HepG2 (cell line): ENCODE results near the gene LSMEM2. TPM values are rescaled to one million over a fixed set of nuclear protein-coding genes. Genes with fewer than 3 reads are reported as not detected.

Experiments used
- ATAD3A ChIP-seq: sonication (generic); formaldehyde crosslinking; IDR thresholded peaks from 2 replicates; pipeline ENCODE4 v1.4.0; 2020; ENCODE audit warnings: missing genetic modification reagents
- CBX5 ChIP-seq: sonication (generic); formaldehyde crosslinking; IDR thresholded peaks from 2 replicates; pipeline ENCODE4 v1.4.0; 2020; ENCODE audit warnings: missing genetic modification reagents, borderline replicate concordance
- CHD2 ChIP-seq: IDR thresholded peaks from 2 replicates; pipeline ENCODE4 v1.6.1; 2011; ENCODE audit warnings: low read depth, low read length, improper control_type of control experiment
- CREB3 ChIP-seq: sonication (generic); formaldehyde crosslinking; IDR thresholded peaks from 2 replicates; pipeline ENCODE4 v1.5.0; 2020; ENCODE audit warnings: missing genetic modification reagents
- CREM ChIP-seq, 2 experiments: sonication (generic) in 1 of 2; formaldehyde crosslinking in 1 of 2; IDR thresholded peaks; 2 replicates each; pipeline versions ENCODE4 v1.4.0 to v1.6.1; 2016 to 2020; ENCODE audit warnings: antibody characterized with exemption in 1 of 2, mild to moderate bottlenecking in 1 of 2, missing genetic modification reagents in 1 of 2
- EZH2 ChIP-seq: conservative IDR thresholded peaks from 2 replicates; pipeline ENCODE4 v1.6.1; 2012; ENCODE audit warnings: mild to moderate bottlenecking, low read depth, low read length, moderate library complexity
- MTF2 ChIP-seq: sonication (generic); formaldehyde crosslinking; IDR thresholded peaks from 2 replicates; pipeline ENCODE4 v1.5.0; 2020; ENCODE audit warnings: missing genetic modification reagents, borderline replicate concordance
- MXI1 ChIP-seq: IDR thresholded peaks from 3 replicates; pipeline ENCODE4 v1.6.1; 2012; ENCODE audit warnings: low read depth, low read length, inconsistent platforms, borderline replicate concordance
- NAIF1 ChIP-seq: sonication (generic); formaldehyde crosslinking; IDR thresholded peaks from 2 replicates; pipeline ENCODE4 v1.5.0; 2020; ENCODE audit warnings: mild to moderate bottlenecking, missing genetic modification reagents, borderline replicate concordance
- NFE2L2 ChIP-seq: fragments of 150-350 bp; IDR thresholded peaks from 2 replicates; pipeline ENCODE4 v1.6.1; 2014; ENCODE audit warnings: low read length
- TAF1 ChIP-seq: sonication (generic); formaldehyde crosslinking; IDR thresholded peaks from 2 replicates; pipeline ENCODE4 v1.4.0; 2020; ENCODE audit warnings: missing genetic modification reagents
- THAP9 ChIP-seq: sonication (generic); formaldehyde crosslinking; IDR thresholded peaks from 2 replicates; pipeline ENCODE4; 2020; ENCODE audit warnings: missing genetic modification reagents, mild to moderate bottlenecking, borderline replicate concordance
- ZBTB3 ChIP-seq: sonication (generic); formaldehyde crosslinking; IDR thresholded peaks from 2 replicates; pipeline ENCODE4 v1.4.0; 2020; ENCODE audit warnings: low read depth, mild to moderate bottlenecking, moderate library complexity, missing genetic modification reagents, borderline replicate concordance
- ZBTB44 ChIP-seq: sonication (generic); formaldehyde crosslinking; IDR thresholded peaks from 2 replicates; pipeline ENCODE4 v1.4.0; 2020; ENCODE audit warnings: missing genetic modification reagents
- ZFP36L2 ChIP-seq: sonication (generic); formaldehyde crosslinking; IDR thresholded peaks from 2 replicates; pipeline ENCODE4 v1.4.0; 2020; ENCODE audit warnings: missing genetic modification reagents
- ZNF20 ChIP-seq: sonication (generic); formaldehyde crosslinking; IDR thresholded peaks from 2 replicates; pipeline ENCODE4 v1.4.0; 2020; ENCODE audit warnings: mild to moderate bottlenecking, moderate library complexity, missing genetic modification reagents
- ZNF230 ChIP-seq: sonication (generic); formaldehyde crosslinking; IDR thresholded peaks from 2 replicates; pipeline ENCODE4 v1.4.0; 2020; ENCODE audit warnings: mild to moderate bottlenecking, missing genetic modification reagents
- ZNF446 ChIP-seq: sonication (generic); formaldehyde crosslinking; IDR thresholded peaks from 2 replicates; pipeline ENCODE4 v1.5.0; 2020; ENCODE audit warnings: mild to moderate bottlenecking, missing genetic modification reagents
- polyA plus RNA-seq, 8 experiments: library from polyadenylated mRNA; depleted of rRNA in 3 of 8; stranded (reverse) in 7 of 8; unstranded in 1 of 8; fragments of >200 nt; fragmentation: Illumina TruSeq in 4 of 8; extraction: Trizol in 4 of 8; gene quantifications; 2 replicates each; pipeline versions ENCODE4 v1.2.1 to v1.2.3, GENCODE V29; 2011 to 2016; ENCODE audit warnings: low read depth in 4 of 8, missing spikeins in 1 of 8, mixed read lengths in 1 of 8; ENCODE audit not compliant: insufficient read depth in 1 of 8
- total RNA-seq, 5 experiments: library from RNA; depleted of rRNA; stranded (reverse); fragments of >200 nt; fragmentation: Illumina TruSeq; extraction: Trizol; gene quantifications; 2 replicates each; pipeline ENCODE4 v1.2.3, GENCODE V29; 2016; ENCODE audit warnings: low read depth in 1 of 5
- TF ChIP-seq, protein P1 (sequence below): sonication (generic); formaldehyde crosslinking; IDR thresholded peaks from 2 replicates; pipeline ENCODE4 v1.5.1; 2020; ENCODE audit warnings: missing genetic modification reagents, mild to moderate bottlenecking, borderline replicate concordance
- TF ChIP-seq, protein P2 (sequence below): IDR thresholded peaks from 2 replicates; pipeline ENCODE4 v1.6.1; 2016; ENCODE audit warnings: missing genetic modification reagents, missing compliant biosample characterization
- TF ChIP-seq, protein P3 (sequence below): fragments of 450-650 bp; IDR thresholded peaks from 2 replicates; pipeline ENCODE4 v1.6.1; 2016

LSMEM2 gene
- total and polyA plus RNA-seq, 2 of the 13 experiments (the other 11 are each of a cell fraction or from before 2014, with no cell fraction given): 0.07 to 0.41 TPM

DNA sequence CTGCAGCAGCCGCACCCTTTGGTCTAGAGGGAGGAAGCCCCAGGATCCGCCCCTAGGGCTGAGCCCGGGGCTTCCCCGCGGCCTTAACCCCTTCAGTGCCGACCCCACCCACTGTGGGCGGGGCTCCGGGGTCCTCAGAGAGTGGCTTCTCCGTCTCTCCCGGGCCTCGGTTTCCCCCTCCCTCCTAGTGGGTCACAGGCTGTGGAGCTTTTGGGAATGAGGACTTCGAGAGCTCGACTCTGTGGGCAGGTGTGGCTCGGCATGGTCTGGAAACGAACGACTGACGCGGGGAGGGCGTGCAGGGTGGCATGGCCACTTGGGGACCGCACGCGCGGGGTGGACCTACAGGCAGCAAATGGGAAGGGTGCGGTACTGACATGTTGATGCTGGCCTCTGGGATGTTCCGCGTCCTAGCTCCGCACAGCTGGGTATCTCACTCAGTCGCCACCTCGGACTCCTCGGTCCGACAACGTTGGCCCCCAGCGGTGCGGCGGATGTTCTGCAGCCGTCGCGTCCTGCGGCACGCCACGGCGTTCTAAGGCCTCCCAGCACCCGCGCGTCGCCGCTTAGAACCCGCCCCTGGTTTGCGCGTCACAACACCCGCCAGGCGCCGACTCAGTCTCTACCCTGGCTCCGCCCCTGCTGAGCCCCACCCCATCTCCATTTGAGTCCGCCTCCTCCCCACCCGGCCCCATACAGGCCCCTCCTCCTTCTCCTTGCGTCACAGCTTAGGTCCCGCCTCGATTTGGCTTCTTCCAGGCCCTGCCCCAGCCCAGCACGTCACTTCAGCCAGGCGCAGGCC is 20.1 kb downstream of the LSMEM2 start, which contains the start of the genes HYAL3 and NAA80 (continued):
- TF ChIP-seq CREB3 (CRISPR knock-in tag) (no peak), ATAD3A (no peak), ZBTB3 (no peak; the same call in 1 of the 2 replicates), NFE2L2 (no peak), CHD2 (no peak), ZNF230 (no peak), ZFP36L2 (CRISPR knock-in tag) (no peak), THAP9 (no peak; the same call in 1 of the 2 replicates), EZH2 (no peak), CREM (IDR thresholded peaks at IDR 0.05) (no peak), CREM (CRISPR knock-in tag; IDR thresholded peaks at IDR 0.05) (no peak), ZNF20 (CRISPR knock-in tag) (no peak), ZBTB44 (CRISPR knock-in tag) (no peak), CBX5 (CRISPR knock-in tag) (peak; percentile 49; the same call in 1 of the 2 replicates), MTF2 (CRISPR knock-in tag) (no peak), NAIF1 (CRISPR knock-in tag) (no peak), MXI1 (peak; percentile 74; the same call in 1 of the 3 replicates), ZNF446 (CRISPR knock-in tag) (peak; percentile 63; the same call in 1 of the 2 replicates), TAF1 (peak; percentile 79; the same call in 1 of the 2 replicates)
- TF ChIP-seq, protein P1, sequence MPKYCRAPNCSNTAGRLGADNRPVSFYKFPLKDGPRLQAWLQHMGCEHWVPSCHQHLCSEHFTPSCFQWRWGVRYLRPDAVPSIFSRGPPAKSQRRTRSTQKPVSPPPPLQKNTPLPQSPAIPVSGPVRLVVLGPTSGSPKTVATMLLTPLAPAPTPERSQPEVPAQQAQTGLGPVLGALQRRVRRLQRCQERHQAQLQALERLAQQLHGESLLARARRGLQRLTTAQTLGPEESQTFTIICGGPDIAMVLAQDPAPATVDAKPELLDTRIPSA (CRISPR knock-in tag): 0 out of 2 replicates have a peak, but pooled peaks have one; percentile 52
- TF ChIP-seq, protein P2, sequence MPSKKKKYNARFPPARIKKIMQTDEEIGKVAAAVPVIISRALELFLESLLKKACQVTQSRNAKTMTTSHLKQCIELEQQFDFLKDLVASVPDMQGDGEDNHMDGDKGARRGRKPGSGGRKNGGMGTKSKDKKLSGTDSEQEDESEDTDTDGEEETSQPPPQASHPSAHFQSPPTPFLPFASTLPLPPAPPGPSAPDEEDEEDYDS (CRISPR knock-in tag): no peak; the same call in 1 of the 2 replicates
- TF ChIP-seq, protein P3, sequence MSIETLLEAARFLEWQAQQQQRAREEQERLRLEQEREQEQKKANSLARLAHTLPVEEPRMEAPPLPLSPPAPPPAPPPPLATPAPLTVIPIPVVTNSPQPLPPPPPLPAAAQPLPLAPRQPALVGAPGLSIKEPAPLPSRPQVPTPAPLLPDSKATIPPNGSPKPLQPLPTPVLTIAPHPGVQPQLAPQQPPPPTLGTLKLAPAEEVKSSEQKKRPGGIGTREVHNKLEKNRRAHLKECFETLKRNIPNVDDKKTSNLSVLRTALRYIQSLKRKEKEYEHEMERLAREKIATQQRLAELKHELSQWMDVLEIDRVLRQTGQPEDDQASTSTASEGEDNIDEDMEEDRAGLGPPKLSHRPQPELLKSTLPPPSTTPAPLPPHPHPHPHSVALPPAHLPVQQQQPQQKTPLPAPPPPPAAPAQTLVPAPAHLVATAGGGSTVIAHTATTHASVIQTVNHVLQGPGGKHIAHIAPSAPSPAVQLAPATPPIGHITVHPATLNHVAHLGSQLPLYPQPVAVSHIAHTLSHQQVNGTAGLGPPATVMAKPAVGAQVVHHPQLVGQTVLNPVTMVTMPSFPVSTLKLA: peak; percentile 29
